Activated effector memory CD4-positive, alpha-beta T cell treated with anti-CD3 and anti-CD28 coated beads, Interleukin-2, amount 50 U/mL, for 16 hours (primary cell): ENCODE measurements around the gene MYO10.
"Not testable (repeated sequence)": the region's sequence is repeated elsewhere in the genome, so short reads cannot be mapped to it uniquely, and the experiment has no call there.

ENCODE experiments used
- DNase-seq: peaks from one replicate; pipeline ENCODE4 v3.0.0-alpha.2; 2020

The MYO10 gene

GRCh38 chr5:16737620-16738364 lies 198.3 kb downstream of the MYO10 start:
- DNase-seq = no peak

- no peak for DNase-seq
Measured at GRCh38 chr5:16737209-16737608, 198.9 kb downstream of the MYO10 start.

DNA sequence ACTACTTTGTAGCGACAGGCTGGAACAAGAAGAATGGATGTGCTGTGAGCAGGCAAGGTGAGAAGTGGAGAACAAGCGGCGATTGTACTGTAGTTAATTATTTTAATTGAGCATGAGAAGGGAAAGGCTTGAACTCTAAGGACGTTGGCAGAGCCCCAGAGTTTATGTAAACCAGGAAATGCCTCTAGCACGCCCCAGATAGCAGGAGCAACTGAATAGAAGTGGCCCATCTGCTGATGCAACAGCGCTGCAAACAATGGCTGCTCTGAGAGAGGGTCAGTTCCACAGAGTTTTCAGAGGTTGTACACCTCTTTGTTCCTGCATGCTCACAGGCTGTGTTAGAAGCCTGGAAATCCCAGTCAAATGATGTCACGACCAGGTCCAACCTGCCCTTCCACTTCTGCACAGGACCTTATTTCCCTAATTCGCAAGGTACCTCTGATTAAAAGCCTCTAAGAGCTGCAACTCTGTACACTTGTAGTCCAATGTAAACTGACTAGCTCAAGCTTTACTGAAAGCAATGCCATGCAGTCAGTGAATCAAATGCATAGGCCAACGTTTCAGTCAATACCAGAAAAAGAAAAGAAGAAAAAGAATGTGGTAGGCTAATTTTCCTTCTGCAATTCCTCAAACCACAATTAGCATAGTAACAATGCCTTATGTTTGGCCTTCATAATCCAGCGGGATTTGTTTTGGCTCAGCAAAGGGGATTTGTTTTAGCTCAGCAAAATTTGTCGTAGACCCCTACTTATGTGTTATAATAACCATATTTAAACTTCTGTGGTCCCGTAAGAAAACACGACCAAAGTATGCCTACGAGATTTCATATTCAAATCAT lies 199.7 kb downstream of the MYO10 start:
- no peak for DNase-seq

GRCh38 chr5:16735101-16736060 lies 200.7 kb downstream of the MYO10 start:
- no peak for DNase-seq

DNA sequence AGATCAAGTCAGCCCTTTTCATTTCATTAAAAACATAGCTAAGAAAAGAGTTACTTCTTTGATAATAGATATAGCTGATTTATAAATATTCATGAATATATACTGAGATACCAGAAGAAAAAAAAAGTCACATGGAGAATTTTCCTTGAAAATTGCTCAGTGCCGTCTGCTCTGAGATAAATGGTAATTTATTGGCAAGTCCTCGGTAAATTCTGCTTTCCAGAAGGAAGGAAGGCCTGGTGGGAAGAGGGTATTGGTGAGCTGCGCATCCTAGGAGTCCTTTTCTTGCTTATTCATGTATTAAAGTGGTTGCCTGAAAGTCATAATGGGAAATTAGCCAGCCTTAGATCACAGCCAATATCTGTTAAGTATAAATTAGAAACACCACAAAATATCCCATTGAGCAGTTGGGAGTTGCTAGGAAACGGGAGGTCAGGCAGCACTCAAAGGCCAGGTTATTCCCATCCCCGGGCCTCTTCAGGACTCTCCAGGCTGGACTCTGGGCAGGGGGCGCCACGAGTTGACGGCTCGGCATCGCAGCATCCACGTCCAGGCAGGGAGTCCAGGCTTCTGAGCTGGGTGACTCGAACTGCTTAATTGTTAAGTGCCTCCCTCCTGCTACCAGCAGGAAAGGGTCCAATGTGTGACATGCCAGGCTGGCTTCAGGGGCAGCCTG lies 202.6 kb downstream of the MYO10 start:
- no peak for DNase-seq

GRCh38 chr5:16732356-16732755 lies 203.7 kb downstream of the MYO10 start:
- DNase-seq = no peak

DNA sequence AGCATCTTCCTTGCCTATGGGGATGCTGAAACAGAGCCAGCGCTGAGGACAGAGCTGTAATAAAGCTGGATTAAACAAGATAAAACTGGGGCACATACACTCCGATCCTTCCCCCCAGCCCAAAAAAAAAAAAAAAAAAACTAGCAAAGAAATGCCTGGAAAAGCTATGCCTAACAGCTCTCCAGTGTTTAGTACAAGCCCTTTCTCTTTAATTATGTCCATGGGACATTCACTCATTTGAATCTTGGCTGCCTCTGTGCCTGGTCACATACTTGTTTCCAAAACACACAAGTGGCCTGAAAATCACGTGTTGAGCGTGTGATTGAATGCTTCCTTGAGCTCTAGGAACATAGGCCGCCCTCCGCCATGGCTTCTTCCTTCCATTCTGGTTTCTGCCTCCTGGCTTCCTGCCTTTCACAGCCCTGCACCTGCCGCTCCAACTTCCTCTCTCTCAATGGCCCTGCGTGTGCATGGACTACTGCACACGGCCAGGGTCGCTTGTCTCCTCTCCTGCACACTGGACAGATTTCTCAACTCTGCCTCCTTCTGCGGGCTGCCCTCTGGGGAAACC lies 208.2 kb downstream of the MYO10 start:
- DNase-seq = no peak

DNA sequence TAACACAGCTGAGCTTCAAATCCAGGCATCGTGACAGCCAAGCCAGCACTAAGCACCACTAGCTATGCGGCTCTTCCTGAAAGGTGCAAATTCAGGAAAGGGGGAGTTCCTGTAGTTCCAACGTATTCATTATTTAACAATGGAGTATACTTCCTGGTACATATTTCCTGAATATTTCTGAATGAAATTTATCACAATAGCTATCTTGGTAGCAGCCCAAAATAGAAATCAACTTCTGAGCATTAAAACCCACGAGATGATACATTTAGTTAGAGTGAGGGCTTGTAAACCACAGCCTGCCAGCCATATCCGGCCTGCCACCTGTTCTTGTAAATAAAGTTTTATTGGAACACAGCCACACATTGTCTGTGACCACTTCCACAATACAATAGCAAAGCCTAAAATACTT lies 209.5 kb downstream of the MYO10 start:
- DNase-seq = no peak

- DNase-seq = no peak
Measured at GRCh38 chr5:16725575-16725974, 210.5 kb downstream of the MYO10 start.

GRCh38 chr5:16723821-16724220 lies 212.3 kb downstream of the MYO10 start:
- DNase-seq = no peak

GRCh38 chr5:16722097-16722495 lies 214.0 kb downstream of the MYO10 start:
- DNase-seq = no peak

- no peak for DNase-seq
Measured at GRCh38 chr5:16721151-16722096, 214.7 kb downstream of the MYO10 start.

DNA sequence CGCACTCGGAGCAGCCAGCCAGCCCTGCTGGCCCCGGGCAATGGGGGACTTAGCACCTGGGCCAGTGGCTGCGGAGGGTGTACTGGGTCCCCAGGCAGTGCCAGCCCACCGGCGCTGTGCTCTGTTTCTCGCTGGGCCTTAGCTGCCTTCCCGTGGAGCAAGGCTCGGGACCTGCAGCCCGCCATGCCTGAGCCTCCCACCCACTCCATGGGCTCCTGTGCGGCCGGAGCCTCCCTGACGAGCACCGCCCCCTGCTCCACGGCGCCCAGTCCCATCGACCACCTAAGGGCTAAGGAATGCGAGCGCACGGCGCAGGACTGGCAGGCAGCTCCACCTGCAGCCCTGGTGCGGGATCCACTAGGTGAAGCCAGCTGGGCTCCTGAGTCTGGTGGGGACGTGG lies 218.1 kb downstream of the MYO10 start:
- DNase-seq = not testable (repeated sequence)

GRCh38 chr5:16713386-16713928 lies 222.6 kb downstream of the MYO10 start:
- no peak for DNase-seq

- DNase-seq = no peak
Measured at GRCh38 chr5:16712620-16713019, 223.5 kb downstream of the MYO10 start.

- no peak for DNase-seq
Measured at GRCh38 chr5:16712178-16712577, 223.9 kb downstream of the MYO10 start.

DNA sequence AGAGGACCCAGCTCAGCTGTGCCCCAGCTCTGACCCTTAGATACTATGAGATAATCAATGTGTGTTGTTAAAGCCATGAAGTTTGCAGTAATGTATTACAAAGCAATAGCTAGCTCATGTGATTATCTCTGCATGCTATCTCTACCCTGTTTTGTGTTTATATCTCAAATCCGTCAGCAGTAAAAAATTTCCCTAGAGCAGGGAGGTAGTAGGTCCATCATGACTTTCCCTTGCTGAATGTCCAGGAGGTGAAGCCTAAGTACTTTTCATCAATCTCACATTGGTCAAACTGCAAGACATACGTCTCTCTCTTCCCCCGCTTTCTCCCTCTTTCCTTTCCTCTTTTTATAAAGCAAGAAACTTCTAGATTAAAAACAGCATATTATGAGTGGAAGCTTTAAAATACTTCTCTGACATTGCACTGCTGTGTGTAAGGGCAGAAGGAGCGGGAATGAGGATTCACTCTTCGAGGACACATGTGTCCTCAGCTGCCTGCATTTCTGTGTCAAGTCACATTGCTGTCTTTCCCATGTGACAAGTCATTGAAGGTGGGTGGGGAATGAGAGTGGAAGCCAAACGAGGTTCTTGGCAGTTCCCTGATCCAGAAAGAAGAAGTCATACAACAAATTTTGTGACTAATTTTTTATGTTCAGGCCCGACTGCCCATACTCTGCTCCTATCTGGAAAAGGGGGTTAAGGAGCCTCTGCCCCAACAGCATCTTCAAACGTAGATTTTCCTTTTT lies 226.2 kb downstream of the MYO10 start:
- DNase-seq = no peak

GRCh38 chr5:16707869-16708192 lies 228.3 kb downstream of the MYO10 start:
- DNase-seq = no peak

DNA sequence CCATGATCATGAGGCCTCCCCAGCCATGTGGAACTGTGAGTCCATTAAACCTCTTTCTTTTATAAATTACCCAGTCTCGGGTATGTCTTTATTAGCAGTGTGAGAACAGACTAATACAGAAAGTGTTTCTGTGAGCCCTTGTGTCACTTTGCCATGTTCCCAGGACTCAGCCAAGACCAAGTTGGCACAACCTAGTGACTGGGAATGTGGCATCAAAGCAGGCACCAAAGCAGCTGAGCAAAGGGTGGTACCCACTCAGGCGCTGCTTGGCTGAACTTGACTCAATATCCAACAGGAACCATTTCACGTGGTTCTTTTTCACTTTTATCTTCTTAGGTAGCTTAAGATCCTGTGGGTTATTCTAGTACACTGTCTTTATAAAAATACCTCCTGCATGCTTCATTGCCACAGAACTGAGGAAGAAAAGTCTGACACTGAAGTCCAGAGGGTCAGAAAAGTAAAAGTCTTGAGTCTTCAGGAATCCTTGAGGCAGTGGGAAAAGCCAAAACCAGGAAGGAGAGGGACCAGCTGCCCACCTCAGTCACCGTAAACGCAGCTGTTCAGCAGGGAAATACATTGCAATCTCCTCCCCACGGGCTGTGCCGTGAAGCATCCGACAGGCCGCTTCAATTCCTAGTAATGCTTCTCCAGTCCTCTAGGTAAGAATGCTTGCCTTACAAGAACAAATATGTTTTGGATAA lies 228.8 kb downstream of the MYO10 start:
- no peak for DNase-seq
